ENCODE measurements around the gene DENND1C. TPM values are rescaled to one million over a fixed set of nuclear protein-coding genes. Genes with fewer than 3 reads are reported as not detected.
"Not testable (repeated sequence)": the region's sequence is repeated elsewhere in the genome, so short reads cannot be mapped to it uniquely, and the experiment has no call there.

DENND1C gene
- total RNA-seq, 1 experiment from 2014 or later, result not detected

DNA sequence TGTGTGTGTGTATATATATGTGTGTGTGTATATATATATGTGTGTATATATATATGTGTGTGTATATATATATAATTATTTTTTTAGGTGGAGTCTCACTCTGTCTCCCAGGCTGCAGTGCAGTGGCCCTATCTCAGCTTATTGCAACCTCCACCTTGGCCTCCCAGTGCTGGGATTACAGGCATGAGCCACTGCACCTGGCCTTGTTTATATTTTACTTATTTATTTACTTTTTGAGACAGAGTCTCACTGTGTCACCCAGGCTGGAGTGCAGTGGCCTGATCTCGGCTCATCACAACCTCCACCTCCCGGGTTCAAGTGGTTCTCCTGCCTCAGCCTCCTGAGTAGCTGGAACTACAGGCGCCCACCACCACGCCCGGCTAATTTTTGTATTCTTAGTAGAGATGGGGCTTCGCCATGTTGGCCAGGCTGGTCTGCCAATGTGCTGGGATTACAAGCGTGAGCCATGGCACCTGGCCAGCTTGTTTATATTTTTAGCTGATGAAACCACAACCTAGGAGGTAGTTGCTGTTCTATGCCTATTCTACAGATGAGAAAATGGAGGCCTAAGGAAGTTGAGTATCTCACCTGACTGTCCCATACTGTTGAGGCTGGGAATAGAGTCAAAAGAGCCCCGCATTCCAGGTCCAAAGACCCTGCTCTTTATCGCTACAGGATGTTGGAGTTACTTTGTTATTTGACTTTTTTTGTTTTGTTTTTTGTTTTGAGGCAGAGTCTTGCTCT is 26.6 kb upstream of the DENND1C start:
- DNase-seq (ENCODE audit: low spot score), result not testable (repeated sequence)

DNA sequence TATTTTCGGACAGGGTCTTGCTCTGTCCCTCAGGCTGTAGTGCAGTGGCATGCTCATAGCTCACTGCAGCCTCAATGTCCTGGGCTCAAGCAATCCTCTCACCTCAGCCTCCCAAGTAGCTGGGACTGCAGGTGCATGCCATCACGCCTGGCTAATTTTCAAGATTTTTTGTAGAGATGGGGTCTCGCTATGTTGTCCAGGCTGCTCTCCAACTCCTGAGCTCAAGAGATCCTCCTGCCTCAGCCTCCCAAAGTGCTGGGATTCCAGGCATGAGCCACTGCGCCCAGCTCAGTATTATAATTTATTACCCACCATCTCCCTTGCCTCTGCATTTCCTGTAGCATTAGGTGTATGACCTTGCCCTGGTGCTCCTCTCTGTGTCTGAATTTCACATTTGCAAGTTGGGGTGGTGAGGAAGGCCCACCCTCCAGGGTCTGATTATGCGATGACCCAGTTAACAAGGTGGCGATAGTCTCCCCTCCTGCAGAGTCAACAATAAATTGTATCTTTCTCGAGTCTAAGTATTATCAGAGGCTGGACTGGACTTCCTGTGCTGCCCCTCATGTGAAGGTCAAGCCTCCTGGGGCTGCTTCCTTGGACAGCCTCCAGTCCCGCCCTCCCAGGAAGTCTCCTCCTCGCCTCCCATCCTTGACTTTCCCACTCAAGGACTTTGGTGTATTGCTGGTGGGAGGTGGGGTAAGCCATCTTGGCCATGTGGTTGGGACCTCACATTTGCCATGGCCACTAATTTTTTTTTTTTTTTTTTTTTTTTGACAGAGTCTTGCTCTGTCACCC is 22.0 kb upstream of the DENND1C start:
- DNase-seq (ENCODE audit: low spot score), result no peak

DNA sequence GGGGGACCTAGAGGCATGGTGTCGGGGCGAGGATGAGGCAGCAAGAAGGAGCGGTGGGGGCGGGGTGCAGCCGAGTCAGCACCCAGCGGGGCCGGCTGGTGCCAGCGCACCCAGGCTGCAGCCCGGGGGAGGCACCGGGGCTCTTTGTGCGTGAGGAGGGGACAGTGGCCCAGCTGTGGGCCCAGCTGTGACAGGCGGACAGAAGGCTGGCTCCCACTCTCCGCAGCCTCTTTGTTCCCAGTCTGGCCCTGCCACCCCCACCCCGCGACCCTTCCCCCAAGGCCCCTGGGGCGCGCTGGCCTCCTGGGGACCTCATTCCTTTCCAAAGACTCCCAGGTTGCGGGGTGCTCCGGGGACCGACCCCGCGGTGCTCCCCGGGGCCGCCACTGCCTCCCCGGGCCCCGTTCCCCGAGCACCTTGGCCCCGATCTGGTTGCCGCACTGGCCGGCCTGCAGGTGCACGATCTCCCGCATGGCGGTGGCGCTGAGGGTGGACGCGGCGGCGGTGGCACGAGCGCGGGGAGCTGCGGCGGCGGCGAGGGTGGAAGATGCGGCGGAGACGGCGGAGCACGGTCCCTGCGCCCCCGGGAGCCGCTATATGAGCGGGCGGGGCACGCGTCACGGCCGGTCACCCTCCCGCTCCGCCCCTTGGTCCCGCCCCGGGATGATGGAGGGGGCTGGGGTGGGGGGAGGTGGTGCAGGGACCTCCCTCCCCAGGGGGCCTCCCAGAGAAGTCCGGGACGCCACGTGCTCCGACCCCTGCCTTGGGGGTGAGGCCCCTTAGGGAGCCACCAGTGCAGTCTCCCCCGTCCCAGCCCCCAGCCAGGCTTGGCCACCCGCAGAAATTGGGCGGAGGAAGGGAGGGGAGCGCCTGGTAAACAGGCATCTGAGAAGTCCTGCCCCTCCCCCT is 20.4 kb upstream of the DENND1C start, which contains the start of gene TUBB4A:
Gene TUBB4A, minus strand, starts transcription at position 570 of the 909 bp plus-strand sequence. Its CDS starts 97 bp downstream, at position 473.
- DNase-seq (ENCODE audit: low spot score), result no peak

DNA sequence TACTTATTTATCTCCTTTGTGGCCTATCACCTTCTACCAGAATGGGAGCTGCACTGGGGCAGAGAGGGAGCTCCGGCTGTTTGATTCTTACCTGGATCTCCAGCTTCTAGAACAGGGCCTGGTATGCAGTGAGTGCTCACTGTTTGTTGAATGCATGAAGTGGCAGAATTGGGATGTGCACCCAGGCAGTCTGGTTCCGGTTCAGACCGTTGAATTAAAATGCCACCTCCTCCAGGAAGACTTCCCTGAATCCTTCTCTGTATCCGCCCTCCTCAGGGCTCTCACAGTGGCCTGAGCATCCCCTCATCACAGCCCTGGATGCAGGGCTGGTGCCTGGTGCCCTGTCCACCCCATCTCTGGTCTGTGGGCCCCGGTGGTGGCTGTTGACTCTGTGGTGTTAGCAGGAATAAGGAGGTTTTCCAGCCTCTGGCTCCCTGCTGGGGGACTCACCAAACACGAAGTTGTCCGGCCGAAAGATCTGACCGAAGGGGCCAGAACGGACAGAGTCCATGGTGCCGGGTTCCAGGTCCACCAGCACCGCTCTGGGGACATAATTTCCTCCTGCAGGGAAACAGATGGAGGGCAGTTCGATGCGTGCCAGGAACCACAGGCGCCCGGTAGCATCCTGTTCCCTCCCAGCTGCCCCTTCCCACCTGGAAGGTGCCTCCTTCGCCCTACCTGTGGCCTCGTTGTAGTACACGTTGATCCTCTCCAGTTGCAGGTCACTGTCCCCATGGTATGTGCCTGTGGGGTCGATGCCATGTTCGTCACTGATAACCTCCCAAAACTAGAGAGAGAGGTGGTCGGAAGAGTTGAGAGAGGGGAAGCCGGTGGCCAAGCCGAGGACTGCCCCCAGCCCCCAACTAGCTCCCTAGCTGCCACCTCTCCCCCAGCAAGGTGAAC is 19.5 kb upstream of the DENND1C start:
- DNase-seq (ENCODE audit: low spot score), result no peak

DNA sequence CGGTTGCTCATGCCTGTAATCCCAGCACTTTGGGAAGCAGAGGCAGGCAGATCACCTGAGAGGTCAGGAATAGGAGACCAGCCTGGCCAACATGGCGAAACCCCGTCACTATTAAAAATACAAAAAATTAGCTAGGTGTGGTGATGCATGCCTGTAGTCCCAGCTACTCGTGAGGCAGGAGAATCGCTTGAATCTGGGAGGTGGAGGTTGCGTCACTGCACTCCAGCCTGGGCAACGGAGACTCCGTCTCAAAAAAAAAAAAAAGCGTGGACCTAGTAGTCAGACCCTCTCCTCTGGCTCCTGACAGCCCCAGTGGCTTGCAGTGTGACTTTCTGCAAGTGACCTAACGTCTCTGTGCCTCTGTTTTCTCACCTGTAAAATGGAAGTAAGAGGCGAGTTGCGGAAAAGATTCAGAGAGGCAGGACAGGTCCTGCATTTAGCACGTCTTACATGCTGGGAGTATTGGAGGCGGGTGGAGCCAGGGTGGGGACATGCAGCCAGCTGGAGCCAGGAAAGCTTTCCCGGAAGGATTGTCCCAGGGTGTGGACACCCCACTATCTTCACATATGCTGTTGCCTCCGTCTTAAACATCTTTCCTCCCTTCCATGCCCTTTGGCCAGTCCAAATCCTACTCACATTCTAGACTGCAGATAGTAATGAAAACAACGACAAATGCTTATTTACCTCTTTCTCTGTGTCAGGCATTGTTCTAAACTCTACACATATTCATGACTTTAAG is 17.6 kb upstream of the DENND1C start:
- no peak for DNase-seq (ENCODE audit: low spot score)

DNA sequence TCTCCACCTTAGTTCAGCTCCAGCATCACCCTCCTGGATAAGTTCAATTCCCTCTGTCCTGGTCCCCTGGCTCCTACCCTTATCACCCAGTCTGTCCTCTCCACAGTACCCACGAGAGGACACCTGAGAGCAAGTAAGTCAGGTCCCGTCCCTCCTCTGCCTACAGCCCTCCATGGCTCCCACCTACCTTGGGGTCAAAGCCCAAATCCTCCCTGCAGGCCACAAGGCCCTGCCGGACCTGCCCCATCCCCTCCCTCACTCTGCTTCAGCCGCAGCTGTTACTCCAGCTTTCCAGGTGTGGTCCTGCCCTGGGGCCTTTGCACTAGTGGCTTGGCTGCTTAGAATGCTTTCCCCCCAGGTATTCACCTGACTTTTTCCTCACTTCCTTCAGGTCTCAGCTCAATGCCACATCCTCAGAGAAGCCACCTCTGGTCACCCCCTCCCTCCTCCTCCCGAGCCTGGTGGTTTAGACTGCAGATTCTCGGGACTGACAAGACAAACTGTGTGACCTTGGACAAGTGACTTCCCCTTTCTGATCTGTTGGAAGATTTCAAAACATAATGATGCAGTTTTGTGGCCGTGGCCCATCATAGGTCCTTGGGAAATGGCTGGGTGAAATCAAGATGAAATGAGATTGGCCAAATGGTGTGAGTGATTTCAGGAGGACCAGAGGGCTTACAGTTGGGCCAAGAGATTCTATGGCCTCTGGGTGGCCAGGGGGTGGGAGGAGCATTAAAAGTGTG is 16.9 kb upstream of the DENND1C start:
- no peak for DNase-seq (ENCODE audit: low spot score)

DNA sequence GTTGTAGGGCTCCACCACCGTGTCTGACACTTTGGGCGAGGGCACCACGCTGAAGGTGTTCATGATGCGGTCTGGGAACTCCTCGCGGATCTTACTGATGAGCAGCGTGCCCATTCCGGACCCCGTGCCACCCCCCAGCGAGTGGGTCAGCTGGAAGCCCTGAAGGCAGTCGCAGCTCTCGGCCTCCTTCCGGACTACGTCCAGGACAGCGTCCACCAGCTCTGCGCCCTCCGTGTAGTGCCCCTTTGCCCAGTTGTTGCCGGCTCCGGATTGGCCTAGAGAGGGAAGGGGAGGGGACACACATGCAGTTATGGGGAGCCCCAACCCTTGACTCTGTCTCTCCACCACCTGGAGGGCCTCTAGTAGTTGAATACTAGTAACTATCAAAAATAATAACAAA is 14.4 kb upstream of the DENND1C start:
- DNase-seq (ENCODE audit: low spot score), result no peak

DNA sequence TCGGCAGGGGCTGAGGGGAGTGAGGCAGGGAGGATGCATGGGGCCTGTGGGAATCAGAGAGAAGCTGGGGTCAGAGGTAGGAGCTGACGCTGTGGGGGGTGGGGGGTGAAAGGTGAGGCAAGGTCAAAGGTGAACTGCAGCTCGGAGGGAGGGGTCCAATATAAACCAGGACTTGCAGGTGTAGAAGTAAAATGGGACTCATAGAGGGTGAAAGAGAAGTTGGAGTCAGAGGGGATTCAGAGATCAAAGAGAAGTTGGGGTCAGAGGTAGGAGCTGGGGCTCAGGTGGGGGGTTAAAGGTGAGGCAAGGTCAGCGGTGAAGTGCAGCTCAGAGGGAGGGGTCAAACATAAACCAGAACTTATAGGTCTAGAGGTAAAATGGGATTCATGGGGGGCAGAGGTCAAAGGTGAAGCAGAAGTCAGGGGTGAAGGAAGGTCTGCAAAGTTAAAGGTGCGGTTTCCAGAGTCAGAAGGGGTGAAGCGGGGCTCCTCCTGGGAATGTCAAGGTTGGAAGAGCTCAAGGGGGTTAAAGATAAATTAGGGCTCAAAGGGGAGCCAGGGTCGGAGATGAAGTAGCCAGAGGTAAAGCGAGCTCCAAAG is 12.9 kb upstream of the DENND1C start:
- no peak for DNase-seq (ENCODE audit: low spot score)

DNA sequence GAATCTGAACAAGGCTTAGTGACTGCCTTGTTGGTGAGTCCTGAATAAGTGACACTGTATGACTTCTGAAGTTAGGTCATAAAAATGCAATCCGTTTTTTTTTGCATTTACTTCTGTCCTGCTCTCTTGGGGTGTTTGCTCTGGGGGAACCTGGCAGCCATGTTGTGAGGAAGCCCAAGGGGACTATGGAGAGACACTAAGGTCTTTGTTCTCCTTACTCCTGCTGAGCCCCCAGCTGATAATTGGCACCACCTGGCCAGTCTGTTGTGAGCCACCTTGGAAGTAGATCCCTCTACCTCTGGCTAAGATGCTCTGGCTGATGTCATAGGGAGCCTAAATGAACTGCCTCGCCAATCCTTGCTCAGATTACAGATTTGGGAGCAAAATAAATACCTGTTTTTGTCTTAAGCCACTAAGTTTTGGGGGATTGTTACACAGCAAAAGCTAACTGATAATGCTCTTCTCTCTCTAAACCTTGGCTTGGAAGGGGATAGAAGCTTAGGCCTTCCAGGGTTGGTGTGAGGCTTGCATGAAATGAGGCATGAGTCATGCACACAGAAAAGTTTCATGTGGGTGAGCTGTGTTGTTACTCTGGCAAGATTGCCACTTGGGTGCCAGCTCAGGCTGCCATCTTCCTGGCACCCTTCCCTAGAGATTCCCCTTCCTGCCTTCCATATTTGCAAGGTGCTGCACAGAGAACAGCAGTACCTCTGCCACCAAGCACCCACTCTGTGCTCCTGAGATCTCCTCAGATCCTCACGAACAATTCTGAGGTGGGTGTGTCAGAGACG is 10.4 kb upstream of the DENND1C start:
- DNase-seq (ENCODE audit: low spot score), result no peak

DNA sequence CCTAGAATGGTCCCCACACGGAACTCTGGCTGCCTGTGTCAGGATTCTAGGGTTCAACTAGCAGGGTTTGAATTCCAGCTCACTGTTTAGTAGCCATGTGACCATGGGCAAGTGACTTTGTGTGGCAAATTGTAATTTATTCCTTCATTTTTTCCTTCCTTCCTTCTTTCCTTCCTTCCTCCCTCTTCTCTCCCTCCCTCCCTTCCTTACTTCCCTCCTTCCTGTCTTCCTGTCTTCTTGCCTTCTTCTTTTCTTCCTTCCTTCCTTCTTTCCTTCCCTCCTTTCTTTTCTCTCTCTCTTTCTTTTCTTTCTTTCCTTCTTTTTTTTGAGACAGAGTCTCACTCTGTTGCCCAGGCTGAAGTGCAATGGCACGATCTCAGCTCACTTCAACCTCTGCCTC is 8.5 kb upstream of the DENND1C start:
- no peak for DNase-seq (ENCODE audit: low spot score)

DNA sequence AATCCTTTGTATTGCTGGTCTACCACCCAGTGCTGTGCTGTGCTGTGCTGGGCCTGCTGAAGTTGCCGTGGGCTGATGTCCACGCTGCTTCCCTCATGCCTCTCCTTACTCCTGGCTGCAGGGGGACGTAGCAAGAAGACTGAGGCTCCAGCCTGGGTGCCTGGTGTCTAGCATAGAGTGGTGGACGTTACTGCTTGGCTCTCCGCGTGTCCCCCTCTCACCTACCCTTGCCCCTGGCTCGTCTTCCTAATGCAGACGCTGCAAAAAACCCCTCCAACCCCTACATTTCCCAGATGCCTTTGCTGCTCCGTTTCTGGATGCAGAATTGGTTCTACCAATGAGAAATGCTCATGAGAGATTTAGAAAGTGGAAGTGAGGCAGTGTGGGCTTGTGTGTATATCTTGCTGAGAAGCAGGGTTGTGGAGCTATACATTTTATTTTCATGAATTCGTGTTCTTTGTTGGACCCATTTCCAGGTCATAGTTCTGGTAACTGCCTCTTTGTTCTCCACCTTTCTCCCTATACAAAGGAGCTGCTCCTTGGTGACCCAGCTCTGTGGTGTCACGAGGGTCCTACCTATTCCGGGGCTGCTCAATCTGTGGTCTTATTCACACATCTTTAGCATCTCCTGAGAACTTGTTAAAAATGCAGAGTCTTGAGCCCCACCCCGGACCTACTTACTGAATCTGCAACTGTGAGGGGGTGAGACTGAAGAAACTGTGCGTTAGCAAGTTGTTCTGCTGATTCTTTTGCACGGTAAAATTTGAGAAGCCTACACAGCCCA is 7.9 kb upstream of the DENND1C start:
- DNase-seq (ENCODE audit: low spot score), result no peak

DNA sequence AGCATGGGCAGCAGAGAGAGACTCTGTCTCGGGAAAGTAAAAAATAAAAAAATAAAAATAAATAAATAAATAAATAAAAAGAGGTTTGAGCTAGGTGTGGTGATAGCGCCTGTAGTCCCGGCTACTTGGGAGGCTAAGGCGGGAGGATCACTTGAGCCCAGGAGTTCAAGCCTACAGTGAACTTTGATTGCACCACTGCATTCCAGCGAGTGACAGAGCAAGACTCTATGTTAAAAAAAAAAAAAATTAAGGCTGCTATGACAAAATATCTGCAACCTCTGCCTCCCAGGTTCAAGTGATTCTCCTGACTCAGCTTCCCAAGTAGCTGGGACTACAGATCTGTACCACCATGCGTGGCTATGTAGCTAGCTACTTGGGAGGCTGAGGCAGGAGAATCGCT is 3.2 kb upstream of the DENND1C start:
- no peak for DNase-seq (ENCODE audit: low spot score)

DNA sequence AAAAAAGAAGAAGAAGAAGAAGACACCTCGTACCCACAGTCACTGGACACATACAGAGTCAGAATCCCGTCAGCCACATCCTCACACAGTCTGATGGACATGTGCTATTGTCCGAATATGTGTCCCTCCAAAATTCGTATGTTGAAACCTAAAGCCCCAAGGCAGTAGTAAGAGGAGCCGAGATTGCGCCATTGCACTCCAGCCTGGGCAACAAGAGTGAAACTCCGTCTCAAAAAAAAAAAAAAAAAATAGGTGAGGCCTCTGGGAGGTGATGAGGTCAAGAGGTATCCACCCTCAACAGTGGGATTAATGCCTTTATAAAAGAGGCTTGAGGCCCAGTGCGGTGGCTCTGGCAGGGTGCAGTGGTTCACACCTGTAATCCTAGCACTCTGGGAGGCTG is 2.6 kb upstream of the DENND1C start:
- DNase-seq (ENCODE audit: low spot score), result no peak

DNA sequence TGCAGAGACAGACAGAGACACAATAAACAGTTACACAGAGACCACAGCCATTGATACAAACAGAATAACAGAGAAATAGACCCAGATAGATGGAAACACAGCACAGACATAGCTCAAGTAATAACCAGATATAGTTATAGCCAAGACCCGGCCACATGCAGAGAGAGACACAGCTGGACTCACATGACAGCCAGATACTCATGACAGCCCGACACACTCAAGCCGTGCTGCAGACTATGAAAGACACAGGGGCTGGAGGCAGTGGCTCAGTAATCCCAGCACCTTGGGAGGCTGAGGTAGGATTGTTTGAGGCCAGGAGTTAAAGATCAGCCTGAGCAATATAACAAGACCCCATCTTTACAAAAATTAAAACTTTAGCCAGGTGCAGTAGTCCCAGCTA is 1.6 kb upstream of the DENND1C start:
- no peak for DNase-seq (ENCODE audit: low spot score)

DNA sequence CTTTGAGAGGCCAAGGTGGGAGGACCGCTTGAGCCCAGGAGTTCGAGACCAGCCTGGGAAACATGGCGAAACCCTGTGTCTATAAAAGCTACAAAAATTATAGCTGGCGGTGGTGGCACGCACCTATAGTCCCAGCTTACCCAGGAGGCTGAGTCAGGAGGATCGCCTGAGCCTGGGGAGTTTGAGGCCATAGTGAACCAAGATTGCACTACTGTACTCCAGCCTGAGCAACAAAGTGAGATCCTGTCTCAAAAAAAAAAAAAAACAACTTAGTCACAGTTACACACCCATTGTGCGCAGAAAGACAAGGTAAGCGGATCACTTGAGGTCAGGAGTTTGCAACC is 728 bp upstream of the DENND1C start:
- DNase-seq (ENCODE audit: low spot score), result no peak

DNA sequence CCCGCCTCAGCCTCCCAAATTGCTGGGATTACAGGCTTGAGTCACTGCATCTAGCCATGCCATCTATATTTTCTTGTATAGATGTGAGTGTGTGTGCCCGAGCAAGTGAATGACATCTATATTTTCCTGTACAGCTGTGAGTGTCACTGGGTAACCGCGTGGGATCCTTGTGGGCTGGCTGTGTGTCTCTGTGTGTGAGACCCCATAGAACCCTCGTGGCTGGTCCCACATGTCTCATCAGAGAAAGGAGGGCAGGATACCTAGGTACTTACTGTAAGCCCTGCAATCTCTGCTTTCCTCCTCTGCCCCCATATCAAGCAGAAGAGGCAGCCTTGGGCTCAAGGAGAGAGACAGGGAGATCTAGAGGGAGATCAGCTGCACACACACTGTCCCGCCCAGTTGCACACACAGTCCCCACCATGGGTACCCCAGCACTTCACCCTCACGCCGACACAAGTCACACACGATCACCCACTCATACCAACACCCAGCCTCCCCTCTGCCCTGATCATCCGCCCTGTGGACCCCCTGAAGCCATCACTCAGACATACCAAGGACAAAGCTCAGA is 655 bp downstream of the DENND1C start:
- DNase-seq (ENCODE audit: low spot score), result no peak

DNA sequence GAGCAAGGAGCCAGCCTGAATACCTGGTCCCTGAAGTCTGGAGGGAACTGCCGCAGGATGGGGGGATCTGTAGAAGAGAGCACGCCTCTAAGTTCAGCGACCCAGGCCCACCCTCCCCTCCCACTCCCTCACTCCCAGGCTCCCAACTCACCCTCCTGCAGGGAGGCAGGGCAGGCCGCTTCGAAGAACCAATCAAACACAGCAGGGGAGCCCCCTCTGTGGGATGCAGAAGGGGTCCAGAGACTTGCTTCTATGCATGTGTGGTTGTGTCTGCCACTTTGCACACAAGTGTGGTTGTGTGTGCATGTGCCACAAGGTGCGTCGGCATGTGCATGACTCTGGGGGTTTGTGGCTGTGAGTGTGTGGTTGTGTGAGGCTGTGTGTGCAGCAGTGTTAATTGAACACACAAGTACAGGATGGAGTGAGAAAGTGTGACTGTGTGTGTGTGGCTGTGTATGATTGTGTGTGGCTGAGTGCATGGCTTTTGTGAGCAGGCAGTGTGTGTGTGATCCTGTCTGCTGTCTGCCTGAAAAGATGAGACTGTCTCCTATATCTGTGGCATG is 1.7 kb downstream of the DENND1C start:
- DNase-seq (ENCODE audit: low spot score), result no peak

All from HT-29 (cell line).